NCI-H187 (cell line): Measurements from ENCODE around the gene ATP6AP1.

Experiments
- DNase-seq, 2 experiments: peaks; one replicate each; lab custom pipeline; 2025; lab: John Stamatoyannopoulos, UW

The ATP6AP1 gene

DNA sequence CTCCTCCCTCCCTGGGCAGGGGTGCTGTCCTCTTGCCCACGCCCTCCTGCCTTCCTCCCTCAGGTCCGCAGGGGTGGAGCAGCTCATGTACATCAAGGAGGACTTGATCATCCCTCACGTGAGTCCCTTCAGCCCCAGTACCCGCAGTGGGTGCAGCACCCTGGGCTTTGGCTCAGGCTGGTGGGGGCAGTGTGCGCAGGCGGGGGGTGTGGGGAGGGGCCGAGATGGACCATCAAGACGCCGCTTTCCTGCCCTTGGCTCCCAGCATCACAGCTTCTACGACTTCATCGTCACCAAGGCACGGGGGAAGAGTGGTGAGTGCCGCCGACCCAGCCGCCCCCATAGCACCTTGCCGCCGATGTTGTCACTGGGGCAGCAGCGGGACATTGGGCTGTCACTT is 21.1 kb downstream of the ATP6AP1 start:
- no peak for DNase-seq

DNA sequence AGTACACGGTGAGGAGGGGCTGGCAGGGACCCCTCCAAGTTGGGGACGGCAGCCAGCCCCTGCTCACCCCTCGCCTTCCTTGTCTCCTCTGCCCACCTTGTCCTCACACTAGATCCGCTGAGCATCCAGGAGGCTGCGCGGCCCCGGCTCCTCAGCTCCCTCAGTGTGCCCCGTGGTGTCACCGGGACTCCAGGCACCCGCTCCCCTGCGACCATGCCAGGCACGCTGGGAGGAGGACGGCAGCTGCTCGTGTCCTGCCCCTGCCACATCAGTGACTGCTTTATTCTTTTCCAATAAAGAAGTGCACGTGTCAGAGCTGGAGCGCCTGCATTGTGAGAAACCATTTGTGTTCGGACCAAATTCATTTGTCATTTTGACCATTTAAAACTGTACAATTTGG is 21.8 kb downstream of the ATP6AP1 start:
- no peak for DNase-seq

DNA sequence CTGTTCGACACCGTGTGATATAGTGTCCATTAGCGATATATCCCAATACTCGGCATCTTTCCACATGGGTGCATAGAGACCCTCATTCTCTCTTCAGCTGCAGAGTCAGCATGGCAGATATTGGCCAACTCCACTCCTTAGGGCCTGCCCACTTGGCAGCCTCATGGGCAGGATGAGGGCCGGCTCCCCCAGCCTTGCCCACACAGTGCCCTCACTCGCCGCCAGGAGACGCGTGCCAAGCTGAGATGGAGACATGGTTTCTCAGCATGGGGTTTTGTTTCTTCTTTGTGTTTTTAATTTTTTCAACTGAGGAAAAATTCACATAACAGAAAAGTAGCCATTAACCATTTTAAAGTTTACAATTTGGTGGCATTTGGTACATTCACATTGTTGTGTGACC is 24.3 kb downstream of the ATP6AP1 start:
- DNase-seq = no peak

DNA sequence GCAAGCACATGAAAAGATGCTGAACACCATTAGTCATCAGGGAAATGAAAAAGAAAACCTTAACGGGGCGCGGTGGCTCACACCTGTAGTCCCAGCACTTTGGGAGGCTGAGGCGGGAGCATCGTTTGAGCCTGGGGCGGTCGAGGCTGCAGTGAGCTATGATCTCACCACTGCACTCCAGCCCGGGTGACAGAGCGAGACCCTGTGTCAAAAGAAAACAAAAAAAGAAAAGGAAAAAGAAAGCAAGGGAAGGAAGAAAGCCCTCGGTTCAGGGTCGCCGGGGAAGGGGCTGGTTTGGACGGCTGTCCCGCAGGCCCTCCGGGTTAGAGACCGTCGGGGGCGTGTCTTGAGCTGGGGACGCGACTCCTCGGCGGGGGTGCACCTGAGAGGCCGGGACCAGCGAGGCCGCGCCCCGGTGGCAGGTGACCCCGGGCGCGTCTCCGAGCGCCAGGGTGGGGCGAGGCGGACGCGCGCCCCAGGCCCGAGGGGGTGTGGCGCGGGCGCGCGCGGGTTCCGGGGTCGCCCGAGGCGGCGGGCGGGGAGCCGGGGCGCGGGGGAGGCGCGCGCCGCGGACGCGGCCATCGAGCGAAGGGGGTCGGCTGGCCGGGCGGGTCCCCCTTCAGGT is 29.1 kb downstream of the ATP6AP1 start:
- peak in 1 of 2 experiments; percentile 29 for DNase-seq

DNA sequence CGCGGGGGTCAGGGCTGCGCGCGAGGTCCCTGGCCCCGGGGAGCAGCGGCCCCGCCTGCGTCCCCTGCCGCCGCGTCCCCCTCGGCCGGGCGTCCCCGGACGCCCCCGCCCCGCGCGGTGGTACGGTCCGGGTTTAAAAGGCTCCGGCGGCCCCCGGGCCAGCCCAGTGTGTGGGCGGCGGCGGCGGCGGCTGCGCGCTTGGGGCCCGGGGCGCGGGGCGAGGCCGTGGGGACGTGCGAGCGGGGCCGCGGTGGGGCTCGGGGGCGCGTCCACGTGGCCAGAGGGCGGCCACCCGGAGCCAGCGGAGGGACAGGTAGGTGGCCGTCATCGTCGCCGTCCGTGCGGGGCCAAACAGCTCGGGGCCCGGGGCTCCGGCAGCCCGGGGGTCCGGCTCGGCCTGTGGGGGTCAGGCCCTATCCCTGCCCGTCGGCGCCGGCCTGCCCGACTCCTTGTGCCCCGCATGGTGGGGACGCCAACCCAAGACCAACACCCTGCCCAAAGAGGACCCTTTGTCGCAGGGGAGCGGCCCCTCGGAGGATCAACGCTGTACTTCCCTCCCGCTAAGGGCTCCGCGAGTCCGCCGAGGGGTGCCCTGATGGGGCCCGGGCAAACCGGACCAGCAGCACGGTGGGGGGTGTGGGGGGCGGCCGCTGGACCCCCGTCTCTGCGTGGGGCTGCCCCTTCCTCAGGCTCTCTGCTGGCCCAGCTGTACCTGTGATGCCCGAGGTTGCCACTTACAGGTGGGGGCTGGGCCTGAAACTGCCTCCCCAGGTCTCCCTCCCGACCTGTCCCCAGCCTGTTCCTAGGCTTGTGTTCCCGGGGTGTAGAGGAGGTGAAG is 29.9 kb downstream of the ATP6AP1 start, which contains the start of gene PLXNA3:
Gene PLXNA3, plus strand, starts transcription at position 166 of the 838 bp plus-strand sequence. CDS start 1,903 bp downstream, outside the sequence.
- DNase-seq = peak in 1 of 2 experiments; percentile 5

DNA sequence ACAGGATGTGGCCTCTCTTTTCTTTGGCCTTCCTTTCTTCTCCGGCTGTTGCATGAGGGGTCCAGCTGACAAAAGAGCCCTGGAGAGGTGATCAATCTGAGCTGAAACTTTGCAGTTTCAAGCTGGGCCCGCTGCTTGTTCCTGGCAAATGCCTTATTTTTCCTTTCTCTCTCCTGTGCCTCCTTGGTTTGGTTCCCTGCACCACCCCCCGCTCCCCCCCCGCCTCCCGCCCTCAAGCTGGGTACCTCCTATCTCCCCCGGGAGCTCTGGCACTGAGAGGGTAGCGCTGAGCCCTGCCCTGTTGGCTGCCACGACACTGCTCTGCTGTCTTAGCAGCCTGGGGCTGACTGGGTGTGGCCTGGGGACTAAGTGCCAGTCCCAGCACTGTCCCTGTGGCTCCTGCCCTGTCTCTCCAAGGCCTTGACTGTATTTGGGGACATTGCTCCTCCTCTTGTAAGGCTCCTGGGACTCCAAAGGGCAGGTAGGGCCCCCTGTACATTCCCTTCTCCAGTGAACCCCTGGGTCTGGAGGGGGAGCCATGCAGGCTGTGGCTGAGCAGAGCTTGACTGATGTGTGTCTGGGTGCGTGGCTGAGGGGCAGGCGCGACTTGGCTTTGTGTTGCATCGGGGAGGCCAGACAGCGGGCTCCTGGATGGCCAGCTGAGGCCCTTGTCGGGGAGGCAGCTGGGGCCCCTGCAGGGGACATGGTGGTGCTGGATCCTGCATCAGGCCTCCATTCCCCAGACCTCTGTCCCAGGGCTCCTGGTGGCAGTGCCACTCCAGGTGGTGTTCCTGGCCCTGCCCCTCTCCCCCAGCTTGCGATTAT is 30.7 kb downstream of the ATP6AP1 start:
- DNase-seq = peak in 1 of 2 experiments; percentile 9

DNA sequence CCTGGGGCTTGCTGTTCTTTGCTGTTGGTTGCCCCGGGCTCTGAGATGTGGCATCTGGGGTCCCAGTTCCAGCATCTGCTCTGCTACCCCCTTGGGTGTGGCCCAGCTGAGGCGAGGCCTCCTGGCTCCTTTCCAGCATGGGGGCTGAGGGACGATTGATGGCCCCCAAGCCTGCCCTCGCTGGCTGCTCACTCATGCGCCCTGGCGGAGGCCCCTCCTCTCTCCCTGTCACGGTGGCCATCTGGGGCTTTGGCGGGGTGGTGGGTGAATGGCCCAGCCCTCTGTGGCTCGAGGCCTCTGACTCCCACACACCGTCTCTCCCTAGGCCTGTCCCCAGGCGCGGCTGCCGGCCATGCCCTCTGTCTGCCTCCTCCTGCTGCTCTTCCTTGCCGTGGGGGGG is 31.4 kb downstream of the ATP6AP1 start:
- no peak for DNase-seq

DNA sequence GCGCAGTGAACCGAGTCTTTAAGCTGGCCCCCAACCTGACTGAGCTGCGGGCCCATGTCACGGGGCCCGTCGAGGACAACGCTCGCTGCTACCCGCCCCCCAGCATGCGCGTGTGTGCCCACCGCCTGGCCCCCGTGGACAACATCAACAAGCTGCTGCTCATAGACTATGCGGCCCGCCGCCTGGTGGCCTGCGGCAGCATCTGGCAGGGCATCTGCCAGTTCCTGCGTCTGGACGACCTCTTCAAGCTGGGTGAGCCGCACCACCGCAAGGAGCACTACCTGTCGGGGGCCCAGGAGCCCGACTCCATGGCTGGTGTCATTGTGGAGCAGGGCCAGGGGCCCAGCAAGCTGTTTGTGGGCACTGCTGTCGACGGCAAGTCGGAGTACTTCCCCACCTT is 31.8 kb downstream of the ATP6AP1 start:
- DNase-seq = no peak

DNA sequence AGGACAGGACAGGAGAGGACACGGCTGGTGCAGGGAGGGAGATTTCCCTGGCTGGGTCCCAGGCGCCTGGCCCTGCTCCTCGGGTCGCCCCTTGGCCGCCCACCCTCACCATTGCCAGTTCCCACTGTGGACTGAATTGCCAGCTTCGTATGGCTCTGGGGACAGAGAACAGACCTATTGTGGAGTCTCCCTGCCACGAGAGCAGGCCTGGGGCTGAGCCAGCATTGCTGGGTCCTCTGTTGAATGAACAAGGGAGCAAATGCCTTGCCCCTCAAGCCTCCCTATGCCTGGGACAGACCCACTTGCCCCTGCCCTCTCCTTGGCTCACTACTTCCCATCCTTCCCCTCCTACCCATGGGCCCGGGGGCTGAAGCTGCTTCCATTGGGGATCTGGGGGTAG is 33.9 kb downstream of the ATP6AP1 start:
- no peak for DNase-seq

DNA sequence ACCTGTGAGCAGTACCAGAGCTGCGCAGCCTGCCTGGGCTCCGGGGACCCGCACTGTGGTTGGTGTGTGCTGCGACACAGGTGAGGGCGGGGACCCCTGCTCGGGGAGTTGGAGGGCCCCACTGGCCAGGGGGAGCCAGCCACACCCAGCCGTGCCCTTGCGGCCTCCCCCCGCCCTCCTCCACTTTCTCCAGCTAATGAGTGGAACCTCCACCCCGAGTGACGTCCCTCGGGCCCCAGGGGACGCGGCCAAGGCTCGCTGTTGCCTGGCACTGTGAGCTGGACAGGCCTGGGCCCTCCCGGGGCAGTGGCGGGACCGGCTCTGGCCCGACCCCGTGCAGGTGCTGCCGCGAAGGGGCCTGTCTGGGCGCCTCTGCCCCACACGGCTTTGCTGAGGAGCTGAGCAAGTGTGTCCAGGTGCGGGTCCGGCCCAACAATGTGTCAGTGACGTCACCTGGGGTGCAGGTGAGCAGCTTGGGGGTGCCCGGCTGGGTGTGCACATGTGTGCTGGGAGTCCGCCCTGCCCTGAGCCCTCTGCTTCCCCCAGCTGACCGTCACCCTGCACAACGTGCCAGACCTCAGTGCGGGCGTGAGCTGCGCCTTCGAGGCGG is 35.2 kb downstream of the ATP6AP1 start:
- no peak for DNase-seq

DNA sequence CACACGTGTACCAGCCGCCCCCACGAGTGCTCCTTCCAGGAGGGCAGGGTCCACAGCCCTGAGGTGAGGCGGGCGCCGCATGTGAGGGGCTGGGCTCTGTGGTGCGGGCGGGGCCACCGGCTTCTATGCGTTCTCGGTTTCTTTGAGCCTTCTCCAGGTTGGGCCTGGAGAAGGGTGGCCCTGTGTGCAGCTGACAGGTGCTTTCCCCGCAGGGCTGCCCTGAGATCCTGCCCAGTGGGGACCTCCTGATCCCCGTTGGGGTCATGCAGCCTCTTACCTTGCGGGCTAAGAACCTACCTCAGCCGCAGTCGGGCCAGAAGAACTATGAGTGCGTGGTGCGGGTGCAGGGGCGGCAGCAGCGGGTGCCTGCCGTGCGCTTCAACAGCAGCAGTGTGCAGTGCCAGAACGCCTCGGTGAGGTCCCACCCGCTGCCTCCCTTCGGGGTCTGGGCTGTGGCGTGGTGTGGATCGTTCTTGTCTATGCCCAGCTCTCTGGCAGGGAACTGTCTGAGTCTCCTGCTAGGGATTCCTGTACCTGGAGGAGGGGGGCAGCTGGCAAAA is 36.4 kb downstream of the ATP6AP1 start:
- no peak for DNase-seq

DNA sequence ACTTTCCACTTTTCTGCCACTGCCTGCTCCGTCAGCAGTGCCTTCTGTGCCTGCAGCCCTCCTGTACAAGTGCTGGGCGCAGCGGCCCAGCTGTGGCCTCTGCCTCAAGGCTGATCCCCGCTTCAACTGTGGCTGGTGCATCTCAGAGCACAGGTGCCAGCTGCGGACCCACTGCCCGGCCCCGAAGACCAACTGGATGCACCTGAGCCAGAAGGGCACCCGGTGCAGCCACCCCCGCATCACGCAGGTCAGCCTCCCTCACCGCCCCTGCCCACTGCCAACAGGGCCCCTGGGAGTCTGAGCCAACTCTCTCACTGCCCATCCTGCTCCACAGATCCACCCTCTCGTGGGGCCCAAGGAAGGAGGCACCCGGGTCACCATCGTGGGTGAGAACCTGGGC is 37.1 kb downstream of the ATP6AP1 start:
- DNase-seq = no peak

DNA sequence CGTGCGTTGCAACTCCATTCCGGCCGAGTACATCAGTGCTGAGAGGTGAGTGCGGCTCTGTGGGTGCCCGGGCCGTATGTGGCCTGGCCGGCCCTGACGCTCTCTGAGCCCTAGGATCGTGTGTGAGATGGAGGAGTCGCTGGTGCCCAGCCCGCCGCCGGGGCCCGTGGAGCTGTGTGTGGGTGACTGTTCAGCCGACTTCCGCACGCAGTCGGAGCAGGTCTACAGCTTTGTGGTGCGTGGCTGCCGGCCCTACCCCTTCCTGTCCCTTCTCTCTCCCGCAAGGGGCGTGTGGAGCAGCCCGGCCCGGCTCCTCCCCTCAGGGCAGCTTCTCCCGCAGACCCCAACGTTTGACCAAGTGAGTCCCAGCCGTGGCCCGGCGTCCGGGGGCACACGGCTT is 37.6 kb downstream of the ATP6AP1 start:
- no peak for DNase-seq

DNA sequence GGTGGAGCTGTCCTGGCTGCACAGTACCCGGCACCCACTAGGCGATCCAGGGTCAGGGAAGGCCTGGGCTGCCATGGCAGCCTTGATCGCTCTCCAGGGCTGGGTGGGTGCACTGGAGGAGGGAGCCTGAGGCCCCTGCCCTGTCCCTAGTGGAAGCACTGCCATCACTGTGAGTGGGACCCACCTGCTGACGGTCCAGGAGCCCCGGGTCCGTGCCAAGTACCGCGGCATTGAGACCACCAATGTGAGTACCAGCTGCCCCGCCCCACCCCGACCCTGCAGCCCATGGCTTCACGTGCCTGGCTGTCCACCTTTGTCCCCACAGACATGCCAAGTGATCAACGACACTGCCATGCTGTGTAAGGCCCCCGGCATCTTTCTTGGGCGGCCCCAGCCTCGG is 38.4 kb downstream of the ATP6AP1 start:
- DNase-seq = no peak

DNA sequence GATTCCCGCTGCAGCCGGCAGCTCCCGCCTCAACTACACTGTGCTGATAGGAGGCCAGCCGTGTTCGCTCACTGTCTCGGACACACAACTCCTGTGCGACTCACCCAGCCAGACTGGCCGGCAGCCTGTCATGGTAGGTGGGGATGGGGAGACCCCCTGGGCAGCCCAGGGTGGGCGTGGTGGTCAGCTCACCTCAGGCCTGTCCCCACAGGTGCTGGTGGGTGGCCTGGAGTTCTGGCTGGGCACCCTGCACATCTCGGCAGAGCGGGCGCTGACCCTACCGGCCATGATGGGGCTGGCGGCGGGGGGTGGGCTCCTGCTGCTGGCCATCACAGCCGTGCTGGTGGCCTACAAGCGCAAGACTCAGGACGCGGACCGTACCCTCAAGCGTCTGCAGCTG is 39.1 kb downstream of the ATP6AP1 start:
- no peak for DNase-seq

DNA sequence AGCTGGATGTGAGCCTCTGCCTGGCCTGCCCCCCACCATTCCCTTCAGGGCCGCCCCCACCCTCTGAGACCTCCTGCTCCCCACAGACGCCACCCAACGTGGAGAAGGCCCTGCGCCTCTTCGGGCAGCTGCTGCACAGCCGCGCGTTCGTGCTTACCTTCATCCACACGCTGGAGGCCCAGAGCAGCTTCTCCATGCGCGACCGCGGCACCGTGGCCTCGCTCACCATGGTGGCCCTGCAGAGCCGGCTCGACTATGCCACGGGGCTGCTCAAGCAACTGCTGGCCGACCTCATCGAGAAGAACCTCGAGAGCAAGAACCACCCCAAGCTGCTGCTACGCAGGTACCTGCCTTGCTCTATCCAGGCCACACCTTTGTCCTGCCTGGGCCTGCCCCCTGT is 39.7 kb downstream of the ATP6AP1 start:
- no peak for DNase-seq

DNA sequence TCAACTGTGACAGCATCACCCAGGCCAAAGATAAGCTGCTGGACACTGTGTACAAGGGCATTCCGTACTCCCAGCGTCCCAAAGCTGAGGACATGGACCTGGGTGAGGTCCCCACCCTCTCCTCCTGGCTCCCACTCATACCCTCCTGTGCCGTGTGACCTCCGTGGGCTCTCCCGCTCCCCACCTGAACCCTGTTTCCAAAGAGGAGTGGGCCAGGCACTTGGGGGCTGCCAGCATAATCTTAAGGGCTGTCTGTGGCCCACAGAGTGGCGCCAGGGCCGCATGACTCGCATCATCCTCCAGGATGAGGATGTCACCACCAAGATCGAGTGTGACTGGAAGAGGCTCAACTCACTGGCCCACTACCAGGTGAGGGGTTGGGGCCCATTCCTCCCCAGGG is 40.6 kb downstream of the ATP6AP1 start:
- DNase-seq = no peak

DNA sequence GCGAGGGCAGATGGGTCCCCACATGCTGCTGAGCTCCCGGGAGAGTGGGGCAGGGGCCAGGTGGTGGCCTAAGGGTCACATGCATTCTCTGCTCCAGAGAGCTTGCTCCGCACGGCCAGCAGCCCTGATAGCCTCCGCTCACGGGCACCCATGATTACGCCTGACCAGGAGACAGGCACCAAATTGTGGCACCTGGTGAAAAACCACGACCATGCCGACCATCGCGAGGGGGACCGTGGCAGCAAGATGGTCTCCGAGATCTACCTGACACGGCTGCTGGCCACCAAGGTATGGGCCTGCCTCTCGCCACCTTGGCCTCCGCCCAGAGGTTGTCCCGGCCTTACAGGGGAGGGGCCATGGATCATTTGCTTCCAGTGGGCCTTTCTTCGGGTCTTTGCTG is 41.4 kb downstream of the ATP6AP1 start:
- no peak for DNase-seq

DNA sequence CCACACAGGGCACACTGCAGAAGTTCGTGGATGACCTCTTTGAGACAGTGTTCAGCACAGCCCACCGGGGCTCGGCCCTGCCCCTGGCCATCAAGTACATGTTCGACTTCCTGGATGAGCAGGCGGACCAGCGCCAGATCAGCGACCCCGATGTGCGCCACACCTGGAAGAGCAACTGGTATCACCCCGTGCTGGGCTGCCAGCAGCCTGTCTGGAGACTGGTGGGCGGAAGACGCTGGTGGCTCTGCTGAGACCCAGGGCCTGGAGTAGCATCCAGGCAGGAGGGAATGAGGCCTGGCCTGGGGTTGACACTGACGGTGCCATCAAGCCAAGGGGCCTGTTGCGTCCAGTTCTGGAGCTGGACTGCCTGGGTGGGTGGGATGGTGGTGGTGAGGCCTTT is 42.0 kb downstream of the ATP6AP1 start:
- no peak for DNase-seq

DNA sequence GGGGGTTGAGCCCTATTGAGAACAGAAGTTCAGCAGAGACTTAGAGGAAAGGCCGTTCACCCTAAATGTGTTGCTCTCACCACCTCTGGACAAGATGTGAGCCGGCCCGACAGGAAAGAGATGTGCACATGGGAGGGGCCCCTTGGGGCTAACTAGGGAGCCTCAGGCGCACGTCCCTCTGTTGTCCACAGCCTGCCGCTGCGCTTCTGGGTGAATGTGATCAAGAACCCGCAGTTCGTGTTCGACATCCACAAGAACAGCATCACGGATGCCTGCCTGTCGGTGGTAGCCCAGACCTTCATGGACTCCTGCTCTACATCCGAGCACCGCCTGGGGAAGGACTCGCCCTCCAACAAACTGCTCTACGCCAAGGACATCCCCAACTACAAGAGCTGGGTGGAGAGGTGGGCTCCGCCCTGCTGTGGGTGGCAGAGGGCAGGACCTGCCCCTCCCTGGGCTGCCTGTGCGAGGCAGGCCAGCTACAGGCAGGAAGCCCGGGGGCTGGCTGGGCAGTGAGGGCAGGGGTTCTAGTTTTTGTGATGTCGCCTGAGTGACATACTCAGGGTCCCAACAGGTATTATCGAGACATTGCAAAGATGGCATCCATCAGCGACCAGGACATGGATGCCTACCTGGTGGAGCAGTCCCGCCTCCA is 42.6 kb downstream of the ATP6AP1 start:
- no peak for DNase-seq
